COR-L47 (cell line): Measurements from ENCODE around the gene RIPOR3.
"Not testable (repeated sequence)": the region's sequence is repeated elsewhere in the genome, so short reads cannot be mapped to it uniquely, and the experiment has no call there.

Experiments used
- DNase-seq: peaks from one replicate; lab custom pipeline; 2025; lab: John Stamatoyannopoulos, UW

Gene RIPOR3

GRCh38 chr20:50655311-50655880 lies 35.9 kb downstream of the RIPOR3 start:
- DNase-seq = no peak

GRCh38 chr20:50654904-50655303 lies 36.4 kb downstream of the RIPOR3 start:
- no peak for DNase-seq

- DNase-seq = no peak
Observed at GRCh38 chr20:50652702-50653294, 38.5 kb downstream of the RIPOR3 start.

- DNase-seq = no peak
Observed at GRCh38 chr20:50651676-50652075, 39.7 kb downstream of the RIPOR3 start.

GRCh38 chr20:50649590-50649989 lies 41.8 kb downstream of the RIPOR3 start:
- no peak for DNase-seq

GRCh38 chr20:50648651-50649050 lies 42.7 kb downstream of the RIPOR3 start:
- DNase-seq = no peak

- no peak for DNase-seq
Observed at GRCh38 chr20:50646483-50646996, 44.8 kb downstream of the RIPOR3 start.

- DNase-seq = no peak
Observed at GRCh38 chr20:50645253-50646068, 45.9 kb downstream of the RIPOR3 start.

GRCh38 chr20:50642288-50642803 lies 49.0 kb downstream of the RIPOR3 start:
- DNase-seq = no peak

- DNase-seq = not testable (repeated sequence)
Observed at GRCh38 chr20:50641625-50642287, 49.6 kb downstream of the RIPOR3 start.

- DNase-seq = not testable (repeated sequence)
Observed at GRCh38 chr20:50639971-50640711, 51.2 kb downstream of the RIPOR3 start.

GRCh38 chr20:50638015-50638847 lies 53.1 kb downstream of the RIPOR3 start:
- DNase-seq = not testable (repeated sequence)

GRCh38 chr20:50636601-50637540 lies 54.5 kb downstream of the RIPOR3 start:
- DNase-seq = no peak

GRCh38 chr20:50635676-50636600 lies 55.4 kb downstream of the RIPOR3 start:
- DNase-seq = peak; percentile 53

- no peak for DNase-seq
Observed at GRCh38 chr20:50635014-50635557, 56.3 kb downstream of the RIPOR3 start.

- no peak for DNase-seq
Observed at GRCh38 chr20:50634191-50634590, 57.2 kb downstream of the RIPOR3 start.

- no peak for DNase-seq
Observed at GRCh38 chr20:50633361-50633760, 58.0 kb downstream of the RIPOR3 start.

- no peak for DNase-seq
Observed at GRCh38 chr20:50632701-50633100, 58.6 kb downstream of the RIPOR3 start.
